Measurements from ENCODE around the gene NSUN7.

NSUN7 gene

DNA sequence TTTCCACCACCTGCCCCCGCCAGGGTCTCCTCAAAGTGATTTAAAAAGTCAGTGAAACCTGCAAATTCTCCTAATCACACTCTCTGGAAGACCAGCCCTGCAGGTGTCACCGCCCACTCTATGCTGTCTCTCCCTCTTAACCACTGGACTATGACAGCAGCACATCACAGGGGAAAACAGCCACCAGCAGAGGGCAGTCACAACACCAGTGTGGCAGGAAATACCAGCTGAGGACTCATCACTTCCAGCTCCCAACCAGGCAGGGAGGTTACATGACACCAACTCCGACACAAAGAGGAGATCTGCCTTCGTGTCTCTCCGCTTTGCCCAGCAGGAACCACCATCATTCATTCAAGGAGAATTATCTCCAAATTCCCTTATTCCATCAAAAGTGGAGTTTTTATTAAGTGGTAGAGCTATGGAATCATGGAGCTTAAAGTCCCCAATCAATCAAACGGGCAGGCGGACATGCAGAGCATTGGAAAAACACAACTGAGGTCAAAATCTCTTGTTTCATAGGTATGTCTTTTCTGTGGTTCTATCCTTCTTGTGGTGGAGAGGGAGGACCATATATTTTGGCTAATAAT, 91.3 kb downstream of the NSUN7 start:
- H3K4me3 ChIP-seq (ENCODE audit: low read depth, low read length): no peak overlapping the region
- peak; percentile 51 for DNase-seq (ENCODE audit: low read depth)

DNA sequence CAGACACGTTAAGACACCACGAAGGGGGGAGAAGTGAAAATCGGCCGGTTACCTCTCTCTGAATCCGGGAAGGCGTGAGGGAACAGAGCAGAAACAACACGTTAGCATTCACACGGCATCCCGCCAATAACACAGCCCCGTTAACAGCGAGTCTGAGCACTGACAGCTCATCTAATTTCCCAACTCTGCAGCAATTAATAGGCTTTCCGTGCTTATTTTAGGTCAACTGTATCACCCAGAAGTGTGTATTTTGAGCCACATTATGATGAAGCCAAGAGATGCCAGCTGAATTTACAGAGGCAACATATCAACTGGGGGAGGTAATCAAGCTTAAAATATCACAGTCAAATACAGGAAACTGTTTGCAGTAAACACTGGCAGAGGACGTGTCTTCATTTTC, 92.6 kb downstream of the NSUN7 start:
- DNase-seq (ENCODE audit: low read depth): no peak
- no peak overlapping the region for H3K4me3 ChIP-seq (ENCODE audit: low read depth, low read length)

DNA sequence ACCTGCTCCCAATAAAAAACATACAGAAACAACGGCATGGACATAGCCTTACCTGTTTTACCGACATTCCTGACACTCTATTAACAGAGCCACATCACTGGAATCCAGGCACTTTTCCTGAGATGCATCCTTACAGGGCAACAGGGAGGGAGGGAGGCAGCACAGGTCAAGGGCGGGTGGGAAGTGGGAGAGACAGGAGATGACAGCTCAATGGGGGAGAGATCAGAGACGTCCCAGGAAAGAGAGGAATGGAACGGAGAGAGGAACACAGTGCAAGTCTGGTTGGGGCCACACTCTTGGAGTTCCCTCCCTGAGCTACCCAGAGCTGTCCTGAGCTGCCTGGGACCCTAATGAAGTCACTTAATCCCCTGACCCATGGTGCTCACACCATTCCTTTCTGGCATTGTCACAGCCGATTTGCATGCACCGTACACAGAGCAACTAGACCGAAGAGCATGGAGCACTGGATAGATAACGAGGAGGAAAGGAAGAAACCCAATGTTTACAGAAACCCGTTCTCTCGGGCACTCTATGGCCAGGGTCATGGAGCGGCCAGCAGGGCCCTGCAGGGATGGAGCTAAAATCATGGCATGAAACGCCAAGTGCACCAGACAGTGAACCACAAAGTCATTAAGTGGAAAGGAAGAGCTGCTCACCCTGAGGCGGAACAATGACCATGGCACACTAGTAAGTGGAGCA, 93.1 kb downstream of the NSUN7 start:
- no peak for DNase-seq (ENCODE audit: low read depth)
- no peak overlapping the region for H3K4me3 ChIP-seq (ENCODE audit: low read depth, low read length)

DNA sequence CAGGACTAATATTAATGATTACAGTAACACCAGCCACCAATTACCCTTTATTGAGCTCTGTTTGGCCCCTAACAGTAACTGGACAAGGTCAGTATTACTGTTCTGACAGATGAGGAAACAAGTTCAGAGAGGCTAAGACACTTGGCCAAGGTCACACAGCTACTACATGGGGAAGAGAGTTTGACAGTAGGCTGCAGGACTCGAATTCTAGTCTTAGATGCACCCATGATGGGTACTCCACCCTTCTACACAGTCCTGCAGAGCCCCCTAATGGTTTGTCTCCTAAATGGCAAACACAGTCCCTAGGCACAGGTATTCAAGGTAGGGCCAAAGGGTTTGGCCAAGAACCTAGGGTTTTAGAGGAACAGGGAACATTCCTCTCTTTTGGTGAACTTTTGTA, 93.9 kb downstream of the NSUN7 start:
- H3K4me3 ChIP-seq (ENCODE audit: low read depth, low read length): no peak overlapping the region
- DNase-seq (ENCODE audit: low read depth): no peak

DNA sequence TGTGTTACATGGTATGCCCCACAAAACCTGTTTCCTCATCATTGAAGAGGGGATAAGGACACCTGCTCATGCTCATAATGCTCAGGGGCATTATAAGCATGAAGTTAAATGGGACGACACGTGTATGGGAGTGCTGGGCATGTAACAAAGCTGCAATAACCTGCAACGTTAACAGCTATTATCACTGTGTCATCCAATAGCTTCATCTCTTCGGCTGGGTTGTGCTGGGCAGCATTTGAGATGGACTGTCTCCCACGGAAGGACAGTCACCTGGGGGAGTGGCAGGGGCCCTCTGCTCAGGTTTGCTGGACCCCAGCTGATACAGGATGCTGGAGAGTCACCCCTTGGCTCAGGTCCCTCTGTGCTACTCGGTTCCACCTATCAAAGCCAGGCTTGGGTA, 94.5 kb downstream of the NSUN7 start:
- no peak for DNase-seq (ENCODE audit: low read depth)
- no peak overlapping the region for H3K4me3 ChIP-seq (ENCODE audit: low read depth, low read length)

DNA sequence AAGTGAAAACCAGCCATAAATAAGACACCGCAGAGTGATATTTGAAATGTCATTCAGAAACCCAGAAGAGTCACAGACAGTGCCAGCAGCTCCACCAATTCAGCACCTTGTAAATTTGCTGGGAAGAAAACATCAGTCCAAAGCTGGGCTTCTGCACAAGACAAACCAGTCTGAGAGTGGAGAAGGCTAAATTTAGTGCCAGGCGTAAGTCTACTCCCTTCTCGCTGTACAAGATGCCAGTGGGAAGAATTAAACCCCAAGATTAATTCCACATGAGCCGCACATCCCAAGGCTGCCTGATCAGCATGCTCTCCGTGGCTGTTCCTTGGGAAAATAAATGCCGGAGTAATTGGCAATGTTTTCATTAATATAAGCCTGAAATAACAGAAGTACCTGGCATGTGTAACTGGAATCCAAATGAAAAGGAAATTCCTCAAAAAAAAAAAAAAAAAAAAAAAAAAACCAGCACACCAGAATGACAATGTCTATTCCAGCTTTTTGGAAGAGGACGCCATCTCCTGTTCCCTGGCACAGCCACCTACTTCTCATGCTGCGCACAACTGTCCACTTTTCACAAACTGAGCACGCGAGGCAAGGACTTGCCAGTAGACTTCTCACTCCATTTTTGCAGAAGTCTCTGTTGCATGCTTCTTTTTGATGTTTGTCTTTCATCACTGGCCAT, 95.5 kb downstream of the NSUN7 start:
- H3K4me3 ChIP-seq (ENCODE audit: low read depth, low read length): no peak overlapping the region
- no peak for DNase-seq (ENCODE audit: low read depth)

DNA sequence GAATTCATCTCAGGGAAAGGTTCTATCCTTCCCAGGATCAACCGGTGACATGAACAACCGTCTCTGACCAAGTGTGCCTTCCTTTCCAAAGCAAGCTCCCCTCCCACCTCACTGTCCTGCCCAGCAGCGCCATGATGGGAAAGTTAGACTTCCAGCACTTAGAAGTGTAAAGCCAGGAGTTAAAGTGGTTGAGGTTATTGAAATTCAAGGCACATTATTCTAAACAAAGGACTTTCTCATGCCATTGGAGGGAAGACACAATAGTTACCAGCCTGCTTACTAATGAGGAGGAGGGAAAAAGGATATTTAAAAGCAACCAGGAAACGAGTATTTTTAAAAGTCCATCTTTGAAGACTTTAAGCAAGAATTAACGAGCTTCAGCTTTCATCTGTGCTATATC, 96.8 kb downstream of the NSUN7 start:
- no peak overlapping the region for H3K4me3 ChIP-seq (ENCODE audit: low read depth, low read length)
- DNase-seq (ENCODE audit: low read depth): no peak

DNA sequence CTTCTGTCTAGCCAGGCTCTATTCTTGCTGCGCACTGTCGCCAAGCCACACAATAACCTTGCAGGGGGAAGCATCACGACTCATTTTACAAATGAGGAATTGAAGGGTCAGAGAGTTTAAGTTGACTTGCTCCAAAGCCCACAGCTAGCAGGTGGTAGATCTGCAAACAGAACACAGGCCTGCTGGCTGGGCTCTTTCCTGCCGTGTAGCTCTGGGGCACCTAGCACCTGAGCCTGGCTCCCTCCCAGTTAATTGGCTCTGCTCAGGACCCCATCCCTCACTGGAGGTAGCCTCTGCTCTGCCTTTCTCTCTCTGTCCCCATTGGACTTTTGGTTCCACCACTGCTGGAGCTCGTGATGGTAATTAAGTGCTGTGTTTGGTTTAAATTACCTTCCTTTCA, 98.5 kb downstream of the NSUN7 start:
- DNase-seq (ENCODE audit: low read depth): no peak
- H3K4me3 ChIP-seq (ENCODE audit: low read depth, low read length): no peak overlapping the region

DNA sequence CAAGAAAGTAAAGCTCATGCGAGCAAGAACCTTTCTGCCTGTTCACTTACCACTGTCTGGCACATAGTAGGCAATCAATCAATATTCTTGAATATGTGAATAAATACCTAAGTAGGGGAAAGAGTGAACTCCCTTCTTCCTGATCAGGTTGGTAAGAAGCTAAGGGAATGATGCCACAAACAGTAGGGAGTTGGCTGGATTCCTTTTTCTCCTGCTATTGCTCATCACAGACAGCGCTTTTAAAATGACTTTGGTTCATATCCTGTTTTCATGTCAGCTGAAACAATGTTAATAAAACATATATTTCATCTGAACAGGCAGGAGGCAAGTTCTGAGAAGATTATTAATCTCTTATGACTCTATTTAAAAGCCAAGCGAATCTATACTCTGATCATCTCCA, 99.2 kb downstream of the NSUN7 start:
- no peak overlapping the region for H3K4me3 ChIP-seq (ENCODE audit: low read depth, low read length)
- no peak for DNase-seq (ENCODE audit: low read depth)

DNA sequence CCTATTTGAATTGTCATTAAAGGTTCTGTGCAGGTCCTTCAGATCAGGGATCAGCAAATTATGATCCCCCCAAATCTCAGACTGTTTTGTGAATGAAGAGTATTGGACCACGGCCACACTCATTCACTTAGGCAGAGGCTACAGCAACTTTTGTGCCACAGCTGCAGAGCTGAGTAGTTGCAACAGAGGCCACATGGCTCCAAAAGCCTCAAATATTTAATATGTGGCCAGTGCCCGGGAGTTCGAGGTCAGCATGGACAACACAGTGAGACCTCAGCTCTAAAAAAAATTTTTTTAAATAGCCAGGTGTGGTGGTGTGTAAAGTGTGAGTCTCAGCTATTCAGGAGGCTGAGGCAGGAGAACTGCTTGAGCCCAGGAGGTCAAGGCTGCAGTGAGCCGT, 100.7 kb downstream of the NSUN7 start:
- H3K4me3 ChIP-seq (ENCODE audit: low read depth, low read length): no peak overlapping the region
- no peak for DNase-seq (ENCODE audit: low read depth)

DNA sequence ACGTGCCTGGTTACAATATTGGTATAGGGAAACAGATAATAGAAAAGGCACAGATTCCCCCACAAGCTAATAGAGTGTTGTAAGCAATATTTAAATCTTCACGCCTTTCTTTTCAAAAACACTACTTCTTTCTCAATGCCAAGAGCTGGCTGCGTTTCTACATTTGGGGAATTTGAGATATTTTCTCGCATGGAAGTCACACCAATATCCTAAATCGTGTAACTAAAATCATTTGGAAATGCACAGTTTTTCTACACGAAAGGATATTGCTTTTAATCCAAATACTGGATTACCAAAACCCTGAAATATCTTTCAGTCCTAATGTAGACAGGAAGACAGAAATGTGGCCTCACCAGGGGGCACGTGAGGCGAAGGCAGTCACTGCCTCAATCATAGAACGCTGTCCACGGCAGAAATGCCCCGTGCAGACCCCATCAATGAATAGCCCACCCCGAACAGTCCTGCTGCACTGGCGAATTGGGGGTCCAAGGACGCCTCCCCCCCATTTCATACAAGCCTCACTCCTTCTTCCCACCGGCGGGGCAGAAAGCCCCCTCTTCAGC, 106.6 kb downstream of the NSUN7 start:
- DNase-seq (ENCODE audit: low read depth): no peak
- no peak overlapping the region for H3K4me3 ChIP-seq (ENCODE audit: low read depth, low read length)

DNA sequence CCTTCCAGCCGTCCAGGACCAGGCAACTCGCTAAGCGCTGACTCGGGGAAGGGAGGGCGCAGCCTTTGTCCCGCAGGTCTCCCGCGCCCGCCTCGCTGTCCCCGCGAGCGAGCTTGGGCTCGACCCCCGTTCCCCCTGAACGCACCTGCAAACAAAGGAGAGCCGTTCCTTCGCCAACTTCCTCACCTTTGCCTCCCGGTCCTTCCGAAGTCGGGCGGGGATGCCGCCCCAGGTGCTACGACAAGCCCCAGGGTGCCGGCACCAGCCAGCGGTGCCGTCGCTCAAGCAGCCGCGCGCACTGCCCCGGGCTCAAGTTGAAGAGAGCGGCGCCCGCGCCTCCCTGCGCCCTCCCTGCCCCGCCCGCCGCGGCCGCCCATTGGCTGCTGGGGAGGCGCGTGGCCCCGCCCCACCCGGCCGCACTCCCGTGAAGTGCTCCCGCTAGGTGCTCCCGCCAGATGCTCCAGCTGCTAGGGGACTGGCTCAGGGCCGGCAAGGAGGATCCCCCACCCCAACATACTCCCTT, 107.1 kb downstream of the NSUN7 start:
- peak overlapping the region; percentile 29 for H3K4me3 ChIP-seq (ENCODE audit: low read depth, low read length)
- peak; percentile 12 for DNase-seq (ENCODE audit: low read depth)

DNA sequence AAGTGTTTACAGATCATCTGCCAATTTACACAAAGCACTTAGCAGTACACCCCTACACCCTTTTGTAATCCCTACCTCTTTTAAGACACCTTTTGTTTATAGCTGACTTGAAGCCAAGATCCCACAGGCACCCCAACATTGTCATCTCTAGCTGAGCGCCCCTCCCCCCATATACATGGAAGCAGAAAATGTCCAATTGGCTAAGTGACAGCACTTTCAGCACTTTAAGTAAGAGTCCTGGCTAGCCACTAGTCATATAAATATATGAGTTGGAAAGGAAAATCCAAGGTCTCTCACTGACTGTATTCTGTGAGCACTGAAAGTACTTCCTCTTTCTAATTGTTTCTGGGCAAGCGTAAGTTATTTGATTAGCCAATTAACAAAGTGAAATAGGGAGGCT, 108.2 kb downstream of the NSUN7 start:
- no peak overlapping the region for H3K4me3 ChIP-seq (ENCODE audit: low read depth, low read length)
- DNase-seq (ENCODE audit: low read depth): no peak

DNA sequence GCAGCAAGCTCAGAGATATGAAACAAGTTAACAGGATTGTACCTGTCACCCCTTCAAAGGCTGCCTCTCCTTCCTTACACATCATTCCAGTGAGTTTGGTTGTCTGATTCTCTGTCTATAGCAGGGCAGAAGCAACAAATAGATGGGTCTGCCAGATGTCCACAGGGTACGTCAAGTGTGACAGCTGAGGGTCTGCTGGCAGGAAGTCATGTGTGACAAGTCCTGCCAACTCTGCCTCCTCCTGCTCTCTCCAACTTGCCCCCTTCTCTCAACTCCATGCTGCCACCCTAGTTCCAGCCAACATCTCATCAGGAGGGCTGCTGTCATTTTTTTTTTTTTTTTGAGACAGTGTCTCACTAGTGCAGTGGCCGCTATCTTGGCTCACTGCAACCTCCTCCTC, 109.2 kb downstream of the NSUN7 start:
- no peak for DNase-seq (ENCODE audit: low read depth)
- H3K4me3 ChIP-seq (ENCODE audit: low read depth, low read length): no peak overlapping the region
